Measurements from ENCODE around the gene DNAI2. TPM values are rescaled to one million over a fixed set of nuclear protein-coding genes. Genes with fewer than 3 reads are reported as not detected.

Gene DNAI2
- total RNA-seq, 1 donor = not detected

DNA sequence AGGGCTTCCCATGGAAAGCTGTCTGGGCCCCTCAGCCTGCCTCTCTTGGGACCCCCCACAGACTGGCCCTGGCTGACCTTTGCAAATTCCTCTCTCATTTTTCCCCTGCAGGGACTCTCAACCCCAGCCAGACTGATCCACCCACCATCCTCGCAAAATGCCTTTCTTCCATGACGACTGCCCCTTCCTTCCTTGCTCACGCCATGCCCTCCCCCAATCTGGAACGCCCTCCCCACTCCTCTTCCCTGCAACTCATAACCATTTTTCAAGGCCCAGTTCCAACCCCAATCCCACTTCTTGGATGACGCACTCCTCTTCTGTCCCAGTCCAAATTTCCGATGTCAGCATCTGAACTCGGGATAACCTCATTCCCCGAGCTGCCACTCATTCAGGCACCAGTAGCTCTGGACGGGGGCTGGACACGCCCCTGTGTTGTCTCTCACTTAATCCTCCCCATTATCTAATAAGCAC is 1.3 kb upstream of the DNAI2 start:
- peaks cover 3% of the 10 kb centered on the region for H3K4me1 ChIP-seq (ENCODE audit: insufficient read depth, low read length)
- H3K27ac ChIP-seq (ENCODE audit: low read depth, low read length) = no peak overlapping the region
- peaks cover 17% of the 10 kb centered on the region for H3K27me3 ChIP-seq (ENCODE audit: insufficient read depth, low read length)
- no peak overlapping the region for H2AFZ ChIP-seq (ENCODE audit: low read length)
- TF ChIP-seq, protein P1, sequence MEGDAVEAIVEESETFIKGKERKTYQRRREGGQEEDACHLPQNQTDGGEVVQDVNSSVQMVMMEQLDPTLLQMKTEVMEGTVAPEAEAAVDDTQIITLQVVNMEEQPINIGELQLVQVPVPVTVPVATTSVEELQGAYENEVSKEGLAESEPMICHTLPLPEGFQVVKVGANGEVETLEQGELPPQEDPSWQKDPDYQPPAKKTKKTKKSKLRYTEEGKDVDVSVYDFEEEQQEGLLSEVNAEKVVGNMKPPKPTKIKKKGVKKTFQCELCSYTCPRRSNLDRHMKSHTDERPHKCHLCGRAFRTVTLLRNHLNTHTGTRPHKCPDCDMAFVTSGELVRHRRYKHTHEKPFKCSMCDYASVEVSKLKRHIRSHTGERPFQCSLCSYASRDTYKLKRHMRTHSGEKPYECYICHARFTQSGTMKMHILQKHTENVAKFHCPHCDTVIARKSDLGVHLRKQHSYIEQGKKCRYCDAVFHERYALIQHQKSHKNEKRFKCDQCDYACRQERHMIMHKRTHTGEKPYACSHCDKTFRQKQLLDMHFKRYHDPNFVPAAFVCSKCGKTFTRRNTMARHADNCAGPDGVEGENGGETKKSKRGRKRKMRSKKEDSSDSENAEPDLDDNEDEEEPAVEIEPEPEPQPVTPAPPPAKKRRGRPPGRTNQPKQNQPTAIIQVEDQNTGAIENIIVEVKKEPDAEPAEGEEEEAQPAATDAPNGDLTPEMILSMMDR (IDR thresholded peaks at IDR 0.05; ENCODE audit: extremely low read depth, low read depth, low read length) = no peak
- H3K79me2 ChIP-seq (ENCODE audit: insufficient read depth, low read length) = no peaks in the 10 kb centered on the region
- H4K20me1 ChIP-seq (ENCODE audit: insufficient read depth, low read length) = no peaks in the 10 kb centered on the region
- H3K4me2 ChIP-seq (ENCODE audit: insufficient read depth, low read length) = no peak overlapping the region
- no peaks in the 10 kb centered on the region for H3K36me3 ChIP-seq (ENCODE audit: insufficient read depth, low read length)
- peak; percentile 84 for DNase-seq (ENCODE audit: insufficient read length, low spot score, missing footprints)
- no peaks in the 10 kb centered on the region for H3K9me3 ChIP-seq (ENCODE audit: low read depth, low read length)
- no peak overlapping the region for H3K4me3 ChIP-seq (ENCODE audit: insufficient read depth, low read length)

DNA sequence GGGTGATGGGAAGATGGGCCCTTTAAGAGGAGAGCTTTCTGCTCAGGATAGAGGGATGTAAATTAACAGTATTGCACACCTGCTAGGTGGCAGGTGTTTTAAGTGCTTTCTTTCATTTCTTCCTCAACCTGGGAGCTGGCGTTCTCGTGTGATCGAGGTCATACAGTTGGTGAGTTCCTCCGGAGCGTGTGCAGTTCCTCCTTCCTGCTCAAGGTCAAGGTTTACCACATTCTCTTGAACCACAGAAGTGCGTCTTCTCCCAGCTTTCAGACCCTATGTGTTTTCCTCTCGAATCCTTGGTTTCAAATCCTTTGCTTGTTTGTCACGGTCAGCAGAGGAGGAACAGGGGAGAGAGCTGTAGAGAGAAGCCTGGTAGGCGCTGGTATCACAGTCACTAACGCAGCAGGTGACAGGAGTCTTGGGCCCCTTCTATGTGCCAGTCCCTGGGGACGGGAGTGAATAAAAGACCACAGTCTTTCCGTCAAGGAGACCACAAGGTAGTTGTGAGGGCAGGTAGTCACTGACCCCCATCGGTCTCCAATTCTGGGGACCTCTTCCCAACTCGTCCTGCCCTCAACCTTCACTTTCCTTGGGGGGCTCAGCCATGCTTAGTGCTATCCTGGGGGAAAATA is 791 bp downstream of the DNAI2 start:
- Histone ChIP-seq H3K4me1 (ENCODE audit: insufficient read depth, low read length) (peaks cover 3% of the 10 kb centered on the region), H3K36me3 (ENCODE audit: insufficient read depth, low read length) (no peaks in the 10 kb centered on the region), H3K27ac (ENCODE audit: low read depth, low read length) (no peak overlapping the region), H2AFZ (ENCODE audit: low read length) (no peak overlapping the region), H3K9me3 (ENCODE audit: low read depth, low read length) (no peaks in the 10 kb centered on the region), H3K4me2 (ENCODE audit: insufficient read depth, low read length) (no peak overlapping the region), H3K79me2 (ENCODE audit: insufficient read depth, low read length) (no peaks in the 10 kb centered on the region), H4K20me1 (ENCODE audit: insufficient read depth, low read length) (no peaks in the 10 kb centered on the region), H3K4me3 (ENCODE audit: insufficient read depth, low read length) (no peak overlapping the region), H3K27me3 (ENCODE audit: insufficient read depth, low read length) (peaks cover 17% of the 10 kb centered on the region)
- DNase-seq (ENCODE audit: insufficient read length, low spot score, missing footprints) = no peak
- TF ChIP-seq, protein P1 (IDR thresholded peaks at IDR 0.05; ENCODE audit: extremely low read depth, low read depth, low read length) = no peak

DNA sequence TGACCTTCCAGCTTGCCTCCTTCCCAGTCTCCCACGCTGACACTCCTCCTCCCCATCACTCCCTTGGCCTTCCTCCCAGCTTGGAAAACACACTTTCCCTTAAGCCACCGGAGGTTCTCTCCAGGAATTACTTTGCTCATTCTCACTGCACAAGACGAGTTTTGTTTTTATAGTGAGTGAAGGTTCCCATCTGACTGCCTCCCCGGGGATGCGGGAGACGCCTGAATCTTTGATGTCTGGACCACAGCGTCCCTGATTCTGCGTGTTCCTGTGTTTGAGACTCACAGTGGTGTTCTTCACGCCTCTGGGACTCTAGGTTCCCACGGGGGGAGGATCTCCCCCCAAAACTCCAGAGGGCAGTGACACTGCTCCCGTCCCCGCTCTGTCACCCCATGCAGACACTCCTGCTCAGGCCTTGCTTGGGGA is 2.0 kb downstream of the DNAI2 start:
- Histone ChIP-seq H3K27me3 (ENCODE audit: insufficient read depth, low read length) (peaks cover 17% of the 10 kb centered on the region), H3K4me3 (ENCODE audit: insufficient read depth, low read length) (no peak overlapping the region), H3K4me1 (ENCODE audit: insufficient read depth, low read length) (peaks cover 3% of the 10 kb centered on the region), H3K4me2 (ENCODE audit: insufficient read depth, low read length) (no peak overlapping the region), H3K79me2 (ENCODE audit: insufficient read depth, low read length) (no peaks in the 10 kb centered on the region), H3K27ac (ENCODE audit: low read depth, low read length) (no peak overlapping the region), H3K36me3 (ENCODE audit: insufficient read depth, low read length) (no peaks in the 10 kb centered on the region), H4K20me1 (ENCODE audit: insufficient read depth, low read length) (no peaks in the 10 kb centered on the region), H2AFZ (ENCODE audit: low read length) (no peak overlapping the region), H3K9me3 (ENCODE audit: low read depth, low read length) (no peaks in the 10 kb centered on the region)
- DNase-seq (ENCODE audit: insufficient read length, low spot score, missing footprints) = peak; percentile 90
- TF ChIP-seq, protein P1 (IDR thresholded peaks at IDR 0.05; ENCODE audit: extremely low read depth, low read depth, low read length) = no peak

DNA sequence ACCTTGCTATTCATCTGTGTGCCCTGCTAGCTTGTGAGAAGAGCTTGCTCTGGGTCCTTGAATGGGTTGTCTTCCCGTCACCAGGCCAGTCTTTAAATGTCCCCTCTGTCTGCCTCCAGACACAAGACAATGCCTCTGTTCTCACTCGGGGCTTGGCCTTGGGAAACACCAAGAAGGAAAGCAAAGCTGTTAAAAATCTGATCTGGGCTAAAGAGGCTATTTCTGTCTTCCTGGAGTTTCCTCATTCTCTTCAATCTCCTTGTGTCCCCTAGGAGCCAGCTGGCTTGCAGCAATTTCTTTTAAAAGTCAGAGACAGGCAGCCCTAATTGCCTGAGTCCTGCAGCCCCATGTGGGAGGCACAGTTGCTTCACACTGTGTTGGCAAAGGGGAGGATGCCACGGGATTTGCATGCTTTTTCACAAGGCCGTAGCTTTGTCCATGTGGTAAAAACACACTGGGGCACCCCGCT is 2.5 kb downstream of the DNAI2 start:
- DNase-seq (ENCODE audit: insufficient read length, low spot score, missing footprints) = peak; percentile 80
- Histone ChIP-seq H3K27ac (ENCODE audit: low read depth, low read length) (no peak overlapping the region), H3K4me1 (ENCODE audit: insufficient read depth, low read length) (peaks cover 3% of the 10 kb centered on the region), H3K9me3 (ENCODE audit: low read depth, low read length) (no peaks in the 10 kb centered on the region), H4K20me1 (ENCODE audit: insufficient read depth, low read length) (no peaks in the 10 kb centered on the region), H3K4me3 (ENCODE audit: insufficient read depth, low read length) (no peak overlapping the region), H3K79me2 (ENCODE audit: insufficient read depth, low read length) (no peaks in the 10 kb centered on the region), H3K4me2 (ENCODE audit: insufficient read depth, low read length) (no peak overlapping the region), H3K36me3 (ENCODE audit: insufficient read depth, low read length) (no peaks in the 10 kb centered on the region), H3K27me3 (ENCODE audit: insufficient read depth, low read length) (peaks cover 17% of the 10 kb centered on the region), H2AFZ (ENCODE audit: low read length) (no peak overlapping the region)
- TF ChIP-seq, protein P1 (IDR thresholded peaks at IDR 0.05; ENCODE audit: extremely low read depth, low read depth, low read length) = no peak
